ENCODE results near the gene ARHGDIB.

Gene ARHGDIB

DNA sequence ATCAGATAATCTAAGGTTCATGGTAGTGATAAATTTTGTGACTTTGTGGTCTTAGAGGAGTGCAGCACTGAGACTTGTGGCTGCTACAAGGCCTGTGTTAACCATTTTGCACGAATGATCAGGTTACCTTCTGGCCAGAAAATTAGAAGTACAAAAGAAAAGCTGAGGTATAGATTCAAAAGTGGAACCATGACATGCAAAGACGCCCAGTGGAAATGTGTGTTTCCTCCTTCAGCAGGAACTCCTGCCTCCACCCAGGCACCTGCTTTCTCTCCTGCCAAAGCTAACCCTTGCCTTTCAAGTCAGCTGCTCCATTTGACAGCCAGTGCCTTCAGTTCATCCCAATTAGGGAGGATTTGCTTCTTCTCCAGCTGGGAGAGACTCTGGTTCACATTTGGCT lies 21.6 kb upstream of the ARHGDIB start:
- DNase-seq (ENCODE audit: low read depth), result no peak

DNA sequence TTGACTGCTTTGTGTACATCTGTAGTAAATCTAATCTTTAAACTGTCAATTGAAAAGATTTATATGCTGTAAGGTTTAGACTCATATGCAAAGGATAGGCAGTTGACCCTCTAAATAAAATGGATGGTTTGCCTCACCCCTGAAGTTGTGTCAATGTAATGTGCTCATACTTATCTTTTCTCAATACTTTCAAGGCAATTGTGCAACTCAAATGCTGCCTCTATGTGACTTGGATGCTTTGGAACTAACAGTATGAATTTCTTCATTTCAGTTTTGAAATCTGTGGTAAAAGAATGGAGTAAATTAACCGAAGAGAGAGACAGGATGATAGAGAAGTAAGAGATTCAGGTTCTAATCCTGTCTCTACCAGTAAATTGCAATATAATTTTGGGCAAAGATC lies 21.2 kb upstream of the ARHGDIB start:
- no peak for DNase-seq (ENCODE audit: low read depth)

DNA sequence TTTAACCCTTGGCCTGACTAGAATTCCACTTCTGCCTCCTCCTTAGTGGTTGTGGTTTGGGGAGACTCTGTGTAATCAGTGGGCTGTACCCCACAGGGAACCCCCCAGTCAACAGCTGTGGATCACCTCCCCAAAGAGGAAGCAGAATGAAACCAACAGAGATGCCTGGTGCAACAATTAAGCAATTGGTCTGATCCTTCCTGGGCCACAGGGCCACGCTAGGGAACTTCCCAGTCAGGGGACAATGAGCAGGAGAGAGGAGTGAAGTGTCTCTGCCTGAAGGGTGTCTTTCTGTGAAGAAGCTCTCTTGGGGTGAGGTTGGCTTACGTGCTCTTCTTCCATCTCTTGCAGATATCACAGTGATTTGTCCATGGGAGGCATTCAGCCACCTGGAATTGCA lies 19.6 kb upstream of the ARHGDIB start:
- DNase-seq (ENCODE audit: low read depth), result no peak

DNA sequence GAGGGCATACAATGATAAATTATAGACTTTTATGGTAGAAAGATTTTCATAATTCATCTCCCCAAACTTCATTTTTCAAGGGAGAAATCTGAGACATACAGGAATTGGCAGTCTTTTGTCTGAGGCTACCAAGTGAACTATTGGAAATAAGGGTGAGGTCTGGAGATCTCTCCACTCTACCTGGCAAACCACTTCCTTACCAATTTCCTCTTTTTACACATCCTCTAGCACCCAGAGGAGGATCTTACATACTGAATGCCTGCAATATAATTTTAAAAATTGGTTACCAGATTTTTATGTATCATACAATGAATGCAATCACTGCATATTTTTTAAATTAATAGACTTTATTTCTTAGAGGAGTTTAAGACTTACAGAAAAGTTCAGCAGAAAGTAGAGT lies 18.1 kb upstream of the ARHGDIB start:
- no peak for DNase-seq (ENCODE audit: low read depth)

DNA sequence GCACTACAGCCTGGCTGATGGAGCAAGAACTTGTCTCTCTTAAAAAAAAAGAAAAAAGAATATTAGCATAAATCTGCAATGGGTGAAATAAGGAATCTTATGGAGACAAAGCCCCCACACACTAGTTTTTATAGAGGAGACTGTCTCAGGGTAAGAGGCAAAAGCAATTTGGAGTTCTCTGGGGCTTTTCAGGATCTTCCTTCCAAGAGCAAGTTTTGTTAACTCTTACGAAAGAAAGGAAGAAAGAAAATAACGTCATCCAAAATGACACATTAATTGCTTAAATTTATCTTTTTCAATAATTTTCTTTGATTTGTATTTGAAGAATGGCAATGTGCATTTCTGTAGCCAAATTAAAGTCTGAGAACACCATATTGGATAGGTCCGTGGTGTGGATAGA lies 15.3 kb upstream of the ARHGDIB start:
- DNase-seq (ENCODE audit: low read depth), result no peak

DNA sequence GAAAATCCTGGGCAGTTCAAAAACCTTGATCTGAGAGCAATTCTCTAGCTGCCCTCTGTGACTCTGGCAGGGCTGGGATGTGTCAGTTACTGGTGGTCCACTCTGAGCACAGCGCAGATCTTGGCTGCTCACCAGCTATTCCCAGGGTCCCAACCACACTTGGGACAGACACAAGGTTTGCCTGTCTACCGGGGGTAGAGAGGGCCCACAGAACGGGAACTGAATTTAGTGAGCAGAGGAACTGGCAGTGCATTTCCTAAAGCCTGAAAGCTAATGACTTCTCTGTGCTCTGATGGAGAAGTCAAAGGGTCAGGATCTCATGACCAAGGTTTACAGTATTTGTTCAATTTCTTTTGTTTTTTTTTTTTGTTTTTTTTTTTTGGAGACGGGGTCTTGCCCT lies 14.1 kb upstream of the ARHGDIB start:
- DNase-seq (ENCODE audit: low read depth), result no peak

DNA sequence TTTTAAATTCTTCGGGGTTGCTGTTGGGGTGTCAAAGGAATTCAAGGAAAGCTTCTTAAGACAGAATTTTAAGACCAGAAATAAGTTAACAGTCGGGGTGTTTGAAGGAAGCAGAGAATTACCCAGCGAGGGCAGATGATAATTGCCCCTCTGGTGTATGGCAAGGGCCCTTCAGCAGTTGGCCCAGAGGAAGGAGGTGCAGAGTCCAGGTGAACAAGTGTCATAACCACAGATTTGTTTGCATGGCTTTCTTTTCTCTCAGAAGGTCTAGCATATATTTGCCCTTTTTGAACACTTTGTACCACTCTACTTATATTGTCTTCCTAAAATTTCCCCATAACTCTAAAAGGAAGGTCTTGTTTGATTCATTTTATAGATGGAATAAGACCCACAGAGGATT lies 13.2 kb upstream of the ARHGDIB start:
- no peak for DNase-seq (ENCODE audit: low read depth)

DNA sequence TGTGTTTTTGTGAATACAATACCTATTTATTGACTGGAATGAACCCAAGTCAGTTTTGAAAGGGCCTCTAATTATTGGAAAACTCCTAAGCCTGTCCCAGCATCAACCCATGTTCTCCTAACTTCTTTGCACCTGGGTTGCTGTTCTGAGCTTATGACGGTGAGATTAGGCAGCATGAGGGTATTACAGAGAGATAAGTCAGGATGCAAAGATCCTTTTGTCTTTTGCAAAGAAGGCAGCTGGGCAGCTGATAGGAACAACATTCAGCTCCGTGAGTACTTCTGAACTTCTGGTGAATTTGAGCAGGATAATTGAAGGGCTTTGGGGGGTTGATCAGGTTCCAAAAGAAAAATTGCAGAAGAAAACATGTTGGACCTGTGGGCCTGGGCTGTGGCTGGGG lies 11.4 kb upstream of the ARHGDIB start, which contains the start of gene PDE6H:
TSS of gene PDE6H (plus strand) at position 227 of the 400 bp plus-strand sequence. CDS start 4,971 bp downstream, outside the sequence.
- no peak for DNase-seq (ENCODE audit: low read depth)

DNA sequence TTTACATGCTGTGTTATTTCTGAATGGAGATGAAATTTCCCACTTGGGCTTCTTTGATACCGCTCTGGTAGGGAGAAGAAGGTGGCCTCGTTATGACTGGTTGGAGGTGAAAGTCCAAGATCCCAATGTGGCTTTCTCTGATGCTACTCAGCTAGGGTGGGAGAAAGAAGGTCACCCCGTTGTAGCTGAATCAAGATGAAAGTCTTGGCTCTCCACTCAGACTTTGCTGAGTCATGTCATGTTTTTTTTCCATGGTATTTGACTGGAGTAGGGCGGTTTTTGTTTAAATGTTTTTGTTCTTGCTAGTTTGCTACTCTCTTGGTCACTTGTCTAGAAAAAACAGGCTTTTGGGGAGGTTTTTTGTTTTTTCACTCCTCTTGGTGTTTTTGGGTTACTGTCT lies 9.1 kb upstream of the ARHGDIB start:
- no peak for DNase-seq (ENCODE audit: low read depth)

DNA sequence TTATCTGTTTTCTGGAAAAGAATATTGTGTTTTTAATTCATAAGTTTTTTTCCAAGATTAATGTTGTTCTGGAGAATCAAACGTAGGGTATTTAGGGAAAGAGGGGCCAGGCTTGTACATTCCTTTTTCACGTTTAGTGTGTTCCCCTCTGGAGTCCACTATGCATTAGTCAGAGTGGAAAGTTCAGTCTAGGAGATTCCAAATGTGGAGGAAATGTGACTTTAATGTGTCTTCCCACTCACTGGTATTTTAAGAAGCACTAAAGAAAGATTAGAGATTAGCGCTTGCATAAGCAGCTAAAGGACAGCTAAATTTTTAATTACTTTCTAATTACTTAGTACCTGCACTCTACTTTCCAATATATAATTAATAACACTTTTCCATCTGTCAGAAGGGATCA lies 7.1 kb upstream of the ARHGDIB start:
- DNase-seq (ENCODE audit: low read depth), result no peak

DNA sequence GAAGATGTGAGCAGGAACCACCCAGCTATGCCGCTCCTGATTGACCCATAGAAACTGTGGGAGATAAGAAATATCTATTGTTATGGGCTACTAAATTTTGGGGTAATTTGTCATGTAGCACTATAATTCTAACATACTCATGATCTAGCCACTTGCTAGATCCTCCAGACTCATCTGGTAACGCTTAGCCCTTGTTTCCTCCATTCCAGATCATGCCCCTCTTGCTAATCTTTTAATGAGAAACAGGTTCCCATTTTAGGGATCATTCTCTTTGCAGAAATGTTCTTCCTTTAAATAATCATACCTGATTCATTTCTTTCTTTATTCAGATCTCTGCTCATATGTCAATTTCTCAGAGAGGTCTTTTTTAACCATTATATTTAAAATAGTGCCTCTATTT lies 3.8 kb upstream of the ARHGDIB start:
- no peak for DNase-seq (ENCODE audit: low read depth)

DNA sequence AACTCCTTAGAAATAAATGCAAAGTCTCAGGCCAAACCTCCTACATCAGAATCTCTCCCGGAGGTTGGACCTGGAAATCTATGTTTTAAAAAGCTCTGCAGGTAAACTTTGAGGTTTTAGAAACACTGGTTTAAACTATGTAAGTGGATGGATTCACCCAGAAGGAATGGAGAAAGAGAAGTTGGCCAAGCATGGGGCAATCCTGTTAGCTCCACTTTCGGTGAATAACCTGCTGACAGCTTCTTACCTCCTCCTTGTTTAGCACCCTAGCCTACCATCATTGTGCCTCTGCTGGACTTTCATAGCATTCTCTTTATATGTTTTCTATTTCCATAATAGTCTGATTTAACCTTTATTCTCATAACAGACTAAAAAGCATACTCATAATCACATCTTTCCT lies 3.0 kb upstream of the ARHGDIB start:
- no peak for DNase-seq (ENCODE audit: low read depth)

DNA sequence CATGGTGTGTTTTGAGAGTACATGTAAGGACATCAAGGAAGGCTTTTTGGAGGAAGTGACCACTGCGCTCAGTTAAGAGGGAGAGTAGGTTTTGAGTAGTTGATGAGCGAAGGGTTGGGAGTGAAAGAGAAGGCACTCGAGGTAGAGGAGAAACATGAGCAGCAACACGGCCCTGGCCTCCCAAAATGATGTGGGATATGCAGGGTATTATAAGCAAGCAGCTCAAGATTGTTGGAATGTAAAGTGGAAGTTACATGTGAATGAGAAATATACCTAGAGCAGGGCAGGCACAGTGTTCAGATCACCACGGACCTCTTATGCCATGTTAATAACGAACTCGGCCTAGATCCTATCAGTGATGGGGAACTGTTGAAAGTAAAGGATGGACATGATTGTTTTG lies 2.1 kb upstream of the ARHGDIB start:
- DNase-seq (ENCODE audit: low read depth), result no peak

DNA sequence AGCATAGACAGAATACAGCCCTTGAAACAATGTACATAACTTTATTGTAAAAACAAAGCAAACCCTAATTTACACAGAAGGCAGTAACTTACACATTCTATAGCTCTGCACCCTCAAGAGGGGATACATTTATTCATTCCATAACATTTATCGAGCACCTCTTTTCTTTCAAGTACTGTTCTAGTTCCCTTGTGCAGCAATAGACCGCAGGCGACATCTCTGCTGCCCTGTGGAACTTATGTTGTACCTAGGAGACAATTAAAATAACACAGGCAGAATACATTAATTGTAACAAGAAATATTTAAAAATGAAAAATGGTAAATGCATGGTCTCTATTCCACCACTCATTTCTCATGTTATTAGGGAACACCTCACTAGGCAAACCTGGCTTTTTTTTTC lies 1.4 kb upstream of the ARHGDIB start:
- DNase-seq (ENCODE audit: low read depth), result no peak

DNA sequence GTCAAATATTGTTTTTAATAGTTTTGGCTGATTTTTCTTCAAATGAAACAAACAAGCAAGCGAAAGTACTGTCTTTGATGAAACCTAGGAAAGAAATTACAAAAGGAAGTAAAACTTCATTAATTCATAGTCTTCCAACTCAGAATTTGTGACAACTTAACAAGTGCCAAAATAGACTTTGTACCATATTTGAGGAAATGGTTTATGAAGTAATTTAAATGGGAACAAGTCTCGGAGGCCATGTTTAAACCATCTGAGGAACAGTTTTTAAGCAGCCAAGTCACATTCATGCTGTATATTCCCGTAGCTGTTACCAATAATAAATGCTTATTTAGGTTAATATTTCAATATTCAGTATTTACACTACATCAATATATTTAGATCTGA lies 745 bp upstream of the ARHGDIB start:
- no peak for DNase-seq (ENCODE audit: low read depth)

DNA sequence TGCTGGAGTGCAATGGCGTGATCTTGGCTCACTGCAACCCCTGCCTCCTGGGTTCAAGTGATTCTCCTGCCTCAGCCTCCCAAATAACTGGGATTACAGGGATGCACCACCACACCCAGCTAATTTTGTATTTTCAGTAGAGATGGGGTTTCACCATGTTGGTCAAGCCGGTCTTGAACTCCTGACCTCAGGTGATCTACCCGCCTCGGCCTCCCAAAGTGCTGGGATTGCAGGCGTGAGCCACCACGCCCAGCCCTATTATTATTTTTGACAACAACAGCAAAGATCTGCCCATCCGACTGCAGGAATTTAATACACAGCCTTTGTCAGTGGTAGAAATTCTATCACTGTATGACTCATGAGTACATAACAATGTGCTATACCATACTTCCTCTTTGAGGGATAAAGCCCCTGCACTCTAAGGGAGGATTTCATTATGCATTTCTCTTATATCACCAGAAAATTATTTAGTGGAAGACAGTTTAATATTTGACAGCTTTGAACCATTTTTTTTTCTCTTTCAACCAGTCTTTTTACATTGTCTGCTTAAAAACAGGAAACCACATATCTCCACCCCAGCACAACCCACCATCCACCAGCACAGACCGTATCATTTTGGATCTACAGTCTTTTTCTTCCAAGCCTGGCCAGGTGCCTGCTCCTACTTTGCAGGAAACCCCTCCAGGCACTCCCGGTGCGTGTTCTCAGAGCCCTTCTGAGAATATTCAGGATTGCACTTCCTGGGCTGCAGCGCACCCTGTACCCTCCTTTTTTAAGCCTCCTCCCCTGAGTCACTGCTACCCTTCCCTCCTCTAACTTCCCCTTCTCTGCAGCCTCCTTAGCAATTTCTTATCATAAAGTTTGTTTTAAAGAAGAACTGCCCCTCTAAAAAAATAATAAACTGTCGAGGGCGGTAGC lies 594 bp downstream of the ARHGDIB start:
- no peak for DNase-seq (ENCODE audit: low read depth)

DNA sequence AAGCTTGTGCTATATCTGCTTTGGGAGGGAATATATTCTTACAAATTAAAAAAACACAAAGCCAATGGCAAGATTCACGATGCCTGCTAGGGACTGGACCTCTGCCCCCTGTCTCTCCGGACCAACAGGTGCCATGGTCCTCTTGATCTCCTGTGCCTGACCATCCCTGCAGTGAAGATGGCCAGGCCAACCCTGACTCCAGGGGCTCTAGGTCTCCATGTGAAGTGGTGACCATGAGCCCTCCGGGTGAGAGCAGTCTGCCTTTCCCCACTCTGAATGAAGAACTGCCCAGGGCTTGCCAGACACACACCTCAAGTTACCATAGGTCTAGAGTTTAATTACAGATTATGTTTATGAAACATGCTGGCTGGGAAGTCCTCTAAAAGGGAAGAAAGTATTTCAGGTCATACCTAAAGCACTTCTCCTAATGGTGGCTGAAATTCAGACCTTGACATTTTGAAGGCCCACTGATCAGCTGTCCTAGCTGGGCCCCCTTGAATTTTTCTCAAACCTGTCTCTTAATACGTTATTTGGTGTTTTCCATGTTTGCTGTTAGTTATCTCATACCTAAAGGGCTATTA lies 1.4 kb downstream of the ARHGDIB start:
- DNase-seq (ENCODE audit: low read depth), result no peak

DNA sequence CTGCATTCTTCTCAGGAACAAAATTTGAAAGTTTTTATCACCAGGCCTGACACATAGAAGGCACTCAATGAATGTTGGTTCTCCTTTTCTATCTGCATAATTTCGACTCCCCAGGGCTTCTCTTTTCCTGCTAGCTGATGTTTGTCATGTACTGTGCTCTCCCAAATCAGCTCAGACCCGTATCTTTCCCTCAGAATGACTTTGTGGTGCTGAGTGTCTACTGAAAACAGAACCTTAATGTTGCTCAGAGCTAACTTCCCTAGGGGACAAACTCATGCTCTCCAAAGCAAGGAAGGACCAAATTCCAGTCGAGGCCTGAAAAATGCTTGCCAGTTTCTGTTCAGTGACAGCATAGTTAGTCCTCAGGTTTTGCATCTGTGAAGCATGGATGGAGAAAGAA lies 1.9 kb downstream of the ARHGDIB start:
- no peak for DNase-seq (ENCODE audit: low read depth)

DNA sequence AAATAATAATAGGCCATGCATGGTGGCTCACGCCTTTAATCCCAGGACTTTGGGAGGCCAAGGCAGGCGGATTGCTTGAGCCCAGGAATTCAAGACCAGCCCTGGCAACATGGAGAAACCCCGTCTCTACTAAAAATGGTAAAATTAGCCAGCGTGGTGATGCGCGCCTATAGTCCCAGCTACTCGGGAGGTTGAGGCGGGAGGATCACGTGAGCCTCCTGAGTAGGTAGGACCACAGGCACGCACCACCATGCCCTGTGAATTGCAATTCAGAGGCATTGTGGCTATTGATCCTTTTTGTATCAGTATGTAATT lies 2.3 kb downstream of the ARHGDIB start:
- DNase-seq (ENCODE audit: low read depth), result no peak

DNA sequence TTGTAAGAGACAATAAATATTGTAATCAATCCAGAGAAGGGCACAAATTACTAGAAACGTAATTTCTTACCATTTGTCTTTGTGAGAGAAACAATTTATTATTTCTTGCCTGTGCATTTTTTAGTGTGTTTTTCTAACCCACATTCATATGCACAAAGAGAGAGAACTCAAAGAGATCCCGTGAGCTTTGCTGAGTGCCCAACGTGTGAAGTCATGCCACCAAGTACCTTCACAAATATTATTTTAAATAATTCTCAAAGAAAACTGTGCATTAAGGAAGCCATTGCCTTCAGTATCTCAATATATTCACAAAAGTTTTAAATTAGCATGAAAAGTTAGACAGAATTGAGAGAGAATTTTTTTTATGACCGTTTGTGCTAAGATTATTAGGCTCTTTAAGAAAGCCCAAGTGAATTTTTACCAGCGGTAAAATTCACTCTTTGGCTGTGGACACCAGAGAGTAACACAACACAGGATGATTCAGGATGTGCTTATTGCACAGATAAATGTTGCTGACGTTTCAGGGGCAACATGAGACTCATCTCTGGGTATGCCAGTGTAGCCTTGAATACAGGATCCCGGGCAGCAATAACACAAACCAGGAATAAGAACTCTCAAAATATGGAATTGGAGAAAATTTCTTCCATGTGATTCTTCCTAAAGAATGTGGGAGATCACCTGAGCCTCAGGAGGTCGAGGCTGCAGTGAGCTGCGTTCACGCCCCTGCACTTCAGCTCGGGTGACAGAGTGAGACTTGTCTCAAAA lies 2.9 kb downstream of the ARHGDIB start:
- no peak for DNase-seq (ENCODE audit: low read depth)

DNA sequence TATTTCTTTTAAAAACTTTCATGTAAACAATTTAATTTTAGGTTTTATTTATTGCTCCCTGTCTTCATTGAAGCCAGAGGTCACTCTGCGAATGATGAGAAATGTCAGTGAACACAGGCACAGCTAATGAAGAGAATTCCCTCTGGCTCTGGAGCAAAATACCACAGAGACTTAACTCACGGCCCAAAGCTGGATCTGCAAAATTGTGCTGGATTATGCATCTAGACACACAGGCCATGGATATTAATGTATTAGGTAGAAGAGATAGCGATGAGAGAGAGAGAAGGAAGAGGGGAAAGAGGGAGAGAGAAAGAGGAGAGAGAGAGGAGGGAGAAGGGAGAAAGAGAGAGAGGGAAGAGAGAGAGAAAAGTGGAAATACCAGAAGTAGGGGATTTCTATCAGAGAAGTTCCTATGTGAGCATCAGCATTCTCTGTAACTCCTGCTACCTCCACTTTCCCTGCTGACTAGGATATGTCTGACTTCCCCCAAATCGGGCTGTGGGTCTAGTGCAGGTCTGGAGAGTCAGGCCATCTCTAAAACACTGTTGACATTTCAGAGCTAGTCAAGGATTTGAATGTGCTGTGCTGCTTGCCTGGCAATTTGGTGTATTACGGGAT lies 3.7 kb downstream of the ARHGDIB start:
- DNase-seq (ENCODE audit: low read depth), result no peak

DNA sequence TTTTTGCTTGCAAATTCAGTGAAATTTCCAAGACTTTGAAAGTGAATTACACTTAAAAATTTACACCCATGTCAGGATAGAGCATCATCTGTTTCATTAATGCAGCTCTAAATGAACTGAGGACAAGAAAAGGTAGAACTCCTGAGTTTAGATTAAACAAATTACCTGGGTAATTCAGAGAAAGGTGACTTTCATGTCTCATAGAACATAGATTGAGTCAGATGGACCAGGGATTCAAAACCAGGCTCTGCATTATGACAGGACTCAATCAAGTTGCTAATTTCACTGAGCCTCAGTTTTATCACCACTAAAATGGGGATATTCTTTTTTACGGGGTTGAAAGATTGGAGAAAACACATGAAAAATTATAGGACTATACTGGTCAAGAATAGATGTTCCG lies 4.5 kb downstream of the ARHGDIB start:
- no peak for DNase-seq (ENCODE audit: low read depth)
